Breast epithelium (tissue), 4 donors: ENCODE results near the gene ZNRD2. TPM values are rescaled to one million over a fixed set of nuclear protein-coding genes. Genes with fewer than 3 reads are reported as not detected.

Source experiments
- DNase-seq, 2 donors: peaks; one replicate each; pipeline ENCODE4 v3.0.0-alpha.2; 2019; ENCODE audit warnings: low spot score in 2 of 2
- H3K27ac ChIP-seq, 2 donors: fragments of 200-600 bp; sonication (generic) in 1 of 2; one replicate each; pipeline ENCODE4 v1.5.1; 2016 to 2019; ENCODE audit warnings: mild to moderate bottlenecking in 1 of 2
- H3K27me3 ChIP-seq, 2 donors: fragments of 200-600 bp; sonication (generic) in 1 of 2; one replicate each; pipeline versions ENCODE4 v1.5.1 to v1.6.0; 2017 to 2019; ENCODE audit warnings: control low read depth in 1 of 2, mild to moderate bottlenecking in 1 of 2
- H3K36me3 ChIP-seq: fragments of 200-600 bp; one replicate; pipeline ENCODE4 v1.5.1; 2019
- H3K4me1 ChIP-seq, 2 donors: fragments of 200-600 bp; sonication (generic); one replicate each; pipeline ENCODE4 v1.5.1; 2016 to 2019; ENCODE audit warnings: control low read depth in 1 of 2
- H3K4me3 ChIP-seq, 3 donors: fragments of 200-600 bp; sonication (generic); 1 replicate in 2 of 3; 2 replicates in 1 of 3; pipeline ENCODE4 v1.5.1; 2016 to 2019; ENCODE audit warnings: mild to moderate bottlenecking in 3 of 3, moderate library complexity in 2 of 3
- H3K9me3 ChIP-seq, 2 donors: fragments of 200-600 bp; sonication (generic) in 1 of 2; one replicate each; pipeline ENCODE4 v1.5.1; 2016 to 2019; ENCODE audit warnings: control low read depth in 1 of 2
- CTCF ChIP-seq, 3 donors: fragments of 450-650 bp; IDR thresholded peaks; one replicate each; pipeline ENCODE4 v1.5.1; 2016 to 2017; ENCODE audit warnings: antibody characterized with exemption in 3 of 3, mild to moderate bottlenecking in 3 of 3, moderate library complexity in 3 of 3
- POLR2A ChIP-seq: fragments of 450-650 bp; IDR thresholded peaks from one replicate; pipeline ENCODE4 v1.6.1; 2016; ENCODE audit warnings: antibody characterized with exemption, mild to moderate bottlenecking, moderate library complexity
- POLR2AphosphoS5 ChIP-seq, 3 donors: sonication (generic); formaldehyde crosslinking; IDR thresholded peaks; one replicate each; pipeline ENCODE4 v1.6.1; 2017; ENCODE audit warnings: antibody characterized with exemption in 3 of 3
- intact Hi-C: fragments of 100-400 bp; cut with DNase I; formaldehyde crosslinking; loops from one replicate; pipeline ENCODE4 v1.15.1; 2023; ENCODE audit warnings: low total_unique reads
- total RNA-seq, 3 donors: library from RNA; depleted of rRNA; stranded (reverse); fragments of >200 nt; gene quantifications; one replicate each; pipeline ENCODE4 v1.1.0, GENCODE V29; 2016

The ZNRD2 gene
- total RNA-seq, 3 donors from 2014 or later, result 48.9 to 60.0 (median 59.4) TPM

- Histone ChIP-seq H3K27ac (peak within 1 kb of the TSS; percentile 93 to 97), H3K9me3 (no peaks in the 10 kb centered on the region), H3K4me1 (peaks cover 12 to 29% of the 10 kb centered on the region in 2 donors), H3K27me3 (no peaks in the 10 kb centered on the region), H3K4me3 (peak within 1 kb of the TSS; percentile 95 to 97 (median 97)), H3K36me3 (no peaks in the 10 kb centered on the region)
- peak; percentile 36 to 80 (median 57) for TF ChIP-seq POLR2AphosphoS5 (IDR thresholded peaks at IDR 0.05)
- TF ChIP-seq POLR2A, result peak; percentile 42
- TF ChIP-seq CTCF (IDR thresholded peaks at IDR 0.05), result peak in 1 of 3 donors; percentile 7
- DNase-seq, result peak; percentile 100
- intact Hi-C loops, result no loop called here
These were observed 45.1 kb downstream of the ZNRD2 start, which contains the start of gene PCNX3 for GRCh38 chr11:65615229-65615949. PCNX3 (plus strand) TSS chr11:65615776; CDS start chr11:65616312, 536 bp downstream.

GRCh38 chr11:65615950-65616574, 45.8 kb downstream of the ZNRD2 start:
- intact Hi-C loops, result no loop called here
- TF ChIP-seq POLR2AphosphoS5 (IDR thresholded peaks at IDR 0.05), result no peak
- no peak for TF ChIP-seq POLR2A
- no peak for TF ChIP-seq CTCF (IDR thresholded peaks at IDR 0.05)
- DNase-seq, result no peak
- peaks cover 11 to 29% of the 10 kb centered on the region in 2 donors for H3K4me1 ChIP-seq
- peak overlapping the region; percentile 95 to 97 (median 97) for H3K4me3 ChIP-seq
- no peaks in the 10 kb centered on the region for H3K36me3 ChIP-seq
- H3K9me3 ChIP-seq, result no peaks in the 10 kb centered on the region
- no peaks in the 10 kb centered on the region for H3K27me3 ChIP-seq
- peak overlapping the region; percentile 93 to 97 for H3K27ac ChIP-seq

- Histone ChIP-seq H3K4me1 (peaks cover 6 to 27% of the 10 kb centered on the region in 2 donors), H3K27ac (peak overlapping the region; percentile 93 to 97), H3K9me3 (no peaks in the 10 kb centered on the region), H3K4me3 (peak overlapping the region; percentile 95 to 97 (median 97)), H3K27me3 (no peaks in the 10 kb centered on the region), H3K36me3 (no peaks in the 10 kb centered on the region)
- no peak for DNase-seq
- intact Hi-C loops, result no loop called here
- TF ChIP-seq POLR2AphosphoS5 (IDR thresholded peaks at IDR 0.05) (no peak), CTCF (IDR thresholded peaks at IDR 0.05) (no peak), POLR2A (no peak)
These were observed 46.3 kb downstream of the ZNRD2 start for GRCh38 chr11:65616575-65617001.

GRCh38 chr11:65617136-65617850, 47.0 kb downstream of the ZNRD2 start:
- no peak overlapping the region for H3K27ac ChIP-seq
- H3K4me1 ChIP-seq, result peaks cover 6 to 20% of the 10 kb centered on the region in 2 donors
- intact Hi-C loops, result no loop called here
- H3K27me3 ChIP-seq, result no peaks in the 10 kb centered on the region
- H3K4me3 ChIP-seq, result peak overlapping the region in 2 of 3 donors; percentile 97
- no peak for DNase-seq
- no peak for TF ChIP-seq POLR2A
- TF ChIP-seq POLR2AphosphoS5 (IDR thresholded peaks at IDR 0.05), result no peak
- no peak for TF ChIP-seq CTCF (IDR thresholded peaks at IDR 0.05)
- H3K9me3 ChIP-seq, result no peaks in the 10 kb centered on the region
- no peaks in the 10 kb centered on the region for H3K36me3 ChIP-seq
